H1 (cell line): ENCODE results near the gene LHFPL6. TPM values are rescaled to one million over a fixed set of nuclear protein-coding genes. Genes with fewer than 3 reads are reported as not detected.

Experiments used
- ASH2L ChIP-seq: fragments of 200-600, 300-600 bp; sonication (generic); IDR thresholded peaks from one replicate; pipeline ENCODE4 v1.7.1; 2017; ENCODE audit warnings: low read length
- BACH1 ChIP-seq: IDR thresholded peaks from 2 replicates; pipeline ENCODE4 v1.6.1; 2012; ENCODE audit warnings: low read length, improper control_type of control experiment
- BRCA1 ChIP-seq: IDR thresholded peaks from 2 replicates; pipeline ENCODE4 v1.6.1; 2012; ENCODE audit warnings: low read depth, low read length, improper control_type of control experiment
- CBX5 ChIP-seq: fragments of 300-800, 300-1000 bp; sonication (generic); IDR thresholded peaks from 2 replicates; pipeline ENCODE4 v1.7.1; 2016; ENCODE audit warnings: antibody characterized with exemption, low read length, low read depth
- CHD1 ChIP-seq: IDR thresholded peaks from 2 replicates; pipeline ENCODE4 v1.6.1; 2012; ENCODE audit warnings: low read depth, low read length, improper control_type of control experiment
- CHD2 ChIP-seq: IDR thresholded peaks from 2 replicates; pipeline ENCODE4 v1.6.1; 2012; ENCODE audit warnings: low read length, improper control_type of control experiment
- JUND ChIP-seq: IDR thresholded peaks from 2 replicates; pipeline ENCODE4 v1.6.1; 2011; ENCODE audit warnings: mild to moderate bottlenecking, improper control_type of control experiment, low read length
- KDM1A ChIP-seq: fragments of 200-600, 300-600 bp; sonication (generic); IDR thresholded peaks from 2 replicates; pipeline ENCODE4 v1.7.1; 2016; ENCODE audit warnings: mild to moderate bottlenecking, low read length, borderline replicate concordance
- KDM4A ChIP-seq: IDR thresholded peaks from one replicate; pipeline ENCODE4 v1.7.1; 2012; ENCODE audit warnings: low read depth, mild to moderate bottlenecking, moderate library complexity, low read length, inconsistent platforms; ENCODE audit not compliant: severe bottlenecking
- MAFK ChIP-seq: IDR thresholded peaks from 2 replicates; pipeline ENCODE4 v1.6.1; 2012; ENCODE audit warnings: low read depth, mild to moderate bottlenecking, improper control_type of control experiment, low read length
- NRF1 ChIP-seq: IDR thresholded peaks from 2 replicates; pipeline ENCODE4 v1.6.1; 2011; ENCODE audit warnings: mild to moderate bottlenecking, low read depth, low read length, improper control_type of control experiment
- PHF8 ChIP-seq: fragments of 200-600 bp; sonication (generic); conservative IDR thresholded peaks from 2 replicates; pipeline ENCODE4 v1.7.1; 2012; ENCODE audit warnings: low read depth, mild to moderate bottlenecking, inconsistent platforms, low read length, moderate library complexity
- RAD21 ChIP-seq, 2 experiments: IDR thresholded peaks in 1 of 2; conservative IDR thresholded peaks in 1 of 2; 2 replicates each; pipeline ENCODE4 v1.6.1; 2011; ENCODE audit warnings: low read depth in 2 of 2, low read length in 2 of 2, improper control_type of control experiment in 1 of 2, inconsistent platforms in 1 of 2, mild to moderate bottlenecking in 1 of 2, moderate library complexity in 1 of 2
- RNF2 ChIP-seq: fragments of 200-900, 300-1000 bp; sonication (generic); IDR thresholded peaks from 2 replicates; pipeline ENCODE4 v1.7.1; 2016; ENCODE audit warnings: borderline replicate concordance, low read depth, mild to moderate bottlenecking, antibody characterized with exemption, low read length; ENCODE audit not compliant: poor library complexity, severe bottlenecking; ENCODE audit errors: missing control alignments
- SIN3A ChIP-seq, 2 experiments: IDR thresholded peaks in 1 of 2; conservative IDR thresholded peaks in 1 of 2; 2 replicates each; pipeline ENCODE4 v1.6.1; 2011 to 2012; ENCODE audit warnings: low read length in 2 of 2, improper control_type of control experiment in 1 of 2, low read depth in 1 of 2, mild to moderate bottlenecking in 1 of 2
- SRF ChIP-seq: IDR thresholded peaks from 2 replicates; pipeline ENCODE4 v1.6.1; 2011; ENCODE audit warnings: mild to moderate bottlenecking, low read depth, low read length, moderate library complexity
- SUZ12 ChIP-seq: fragments of 200-600 bp; sonication (generic); IDR thresholded peaks from 2 replicates; pipeline ENCODE4 v1.6.1; 2012; ENCODE audit warnings: mild to moderate bottlenecking, inconsistent platforms, low read length, moderate library complexity, mixed read lengths
- TAF7 ChIP-seq: optimal IDR thresholded peaks from 2 replicates; pipeline ENCODE3; 2011; ENCODE audit warnings: low read depth, mild to moderate bottlenecking, inconsistent platforms, low read length, moderate library complexity, borderline replicate concordance
- TEAD4 ChIP-seq: IDR thresholded peaks from 2 replicates; pipeline ENCODE4 v1.6.1; 2012; ENCODE audit warnings: low read depth, low read length, inconsistent platforms, mixed read lengths
- USF2 ChIP-seq: IDR thresholded peaks from 2 replicates; pipeline ENCODE4 v1.6.1; 2011; ENCODE audit warnings: low read length, improper control_type of control experiment
- YY1 ChIP-seq: IDR thresholded peaks from 2 replicates; pipeline ENCODE4 v1.6.1; 2011; ENCODE audit warnings: low read depth, mild to moderate bottlenecking, low read length
- ZNF274 ChIP-seq: IDR thresholded peaks from 2 replicates; pipeline ENCODE4 v1.7.0; 2012; ENCODE audit warnings: low read length, borderline replicate concordance; ENCODE audit errors: extremely low read depth
- polyA plus RNA-seq, 7 experiments: library from polyadenylated mRNA; depleted of rRNA in 3 of 7; stranded (reverse) in 5 of 7; unstranded in 2 of 7; fragments of >200 nt in 5 of 7; fragments of 200-250 nt in 2 of 7; gene quantifications; 1 replicate in 5 of 7; 2 replicates in 1 of 7; 4 replicates in 1 of 7; pipeline versions ENCODE4 v1.2.1 to v1.2.3, GENCODE V29; 2011 to 2013; ENCODE audit warnings: missing spikeins in 2 of 7, mixed read lengths in 2 of 7
- total RNA-seq: library from RNA; stranded (reverse); fragmentation: NEBNext Ultra II Directional; extraction: Animal tissue kit (Norgen Biotek cat#: 25700); gene quantifications from 2 replicates; pipeline ENCODE4 v1.2.1, GENCODE V29; 2021
- TF ChIP-seq, protein P1 (sequence below): IDR thresholded peaks from 2 replicates; pipeline ENCODE4 v1.6.1; 2012; ENCODE audit warnings: inconsistent platforms

LHFPL6 gene
- total and polyA plus RNA-seq, 2 of the 8 experiments (the other 6 are each of a cell fraction or from before 2014, with no cell fraction given) = 7.6 to 17.0 TPM

DNA sequence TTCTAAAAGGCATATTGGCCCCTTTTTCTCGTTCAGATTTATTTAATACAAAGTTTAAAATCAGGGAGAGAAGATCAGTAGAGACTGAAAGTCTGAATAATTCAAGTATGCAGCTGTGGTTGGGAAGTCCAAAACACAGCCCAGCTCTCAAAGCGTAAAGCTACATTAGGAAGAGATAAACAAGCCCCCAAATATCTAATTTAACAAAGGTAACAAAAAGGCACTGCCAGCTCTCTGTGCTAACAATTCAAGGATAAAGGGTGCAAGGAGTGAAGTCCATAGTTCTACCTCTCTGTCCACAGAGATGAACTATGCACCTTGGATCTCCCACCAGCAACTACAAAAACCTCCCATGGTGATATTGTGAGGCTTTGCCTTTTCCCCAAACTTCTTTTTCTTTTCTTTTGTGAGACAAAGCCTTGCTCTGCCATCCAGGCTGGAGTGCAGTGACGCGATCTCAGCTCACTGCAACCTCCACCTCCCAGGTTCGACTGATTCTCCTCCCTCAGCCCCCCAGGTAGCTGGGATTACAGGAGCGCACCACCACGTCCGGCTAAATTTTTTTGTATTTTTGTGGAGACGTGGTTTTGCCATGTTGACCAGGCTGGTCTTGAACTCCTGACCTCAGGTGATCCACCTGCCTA is 104.4 kb downstream of the LHFPL6 start (continued):
- TF ChIP-seq TEAD4 (peak; percentile 57; the same call in 1 of the 2 replicates), RNF2 (no peak), MAFK (no peak), CBX5 (no peak), ASH2L (no peak), YY1 (0 out of 2 replicates have a peak, but pooled peaks have one; percentile 18), USF2 (no peak), KDM1A (no peak; the same call in 1 of the 2 replicates), SRF (no peak), BRCA1 (no peak), ZNF274 (no peak), NRF1 (no peak), KDM4A (no peak), SUZ12 (no peak), TAF7 (no peak), CHD2 (no peak), JUND (no peak), SIN3A (conservative IDR thresholded peaks at IDR 0.05 in 1 of 2, IDR thresholded peaks at IDR 0.05 in 1 of 2; ENCODE audit: low read depth in 1 of 2, low read length in 2 of 2) (no peak), CHD1 (no peak), BACH1 (no peak), RAD21 (IDR thresholded peaks at IDR 0.05 in 1 of 2, conservative IDR thresholded peaks at IDR 0.05 in 1 of 2; ENCODE audit: low read depth in 2 of 2, low read length in 2 of 2) (peak in 1 of 2 experiments; percentile 0; a peak in 1 of 4 replicates), PHF8 (no peak)
- TF ChIP-seq, protein P1, sequence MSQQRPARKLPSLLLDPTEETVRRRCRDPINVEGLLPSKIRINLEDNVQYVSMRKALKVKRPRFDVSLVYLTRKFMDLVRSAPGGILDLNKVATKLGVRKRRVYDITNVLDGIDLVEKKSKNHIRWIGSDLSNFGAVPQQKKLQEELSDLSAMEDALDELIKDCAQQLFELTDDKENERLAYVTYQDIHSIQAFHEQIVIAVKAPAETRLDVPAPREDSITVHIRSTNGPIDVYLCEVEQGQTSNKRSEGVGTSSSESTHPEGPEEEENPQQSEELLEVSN = no peak
